GM18505 (cell line): ENCODE data around the gene GLYR1.

Experiments used
- ATAC-seq: cut with Tn5 transposase; IDR thresholded peaks from one replicate; pipeline ENCODE4 v1.9.1; 2021; ENCODE audit not compliant: unreplicated experiment
- POLR2A ChIP-seq: IDR thresholded peaks from 4 replicates; pipeline ENCODE4 v1.6.1; 2011; ENCODE audit warnings: borderline replicate concordance; ENCODE audit not compliant: insufficient read depth, insufficient read length; ENCODE audit errors: extremely low read depth

The GLYR1 gene

DNA sequence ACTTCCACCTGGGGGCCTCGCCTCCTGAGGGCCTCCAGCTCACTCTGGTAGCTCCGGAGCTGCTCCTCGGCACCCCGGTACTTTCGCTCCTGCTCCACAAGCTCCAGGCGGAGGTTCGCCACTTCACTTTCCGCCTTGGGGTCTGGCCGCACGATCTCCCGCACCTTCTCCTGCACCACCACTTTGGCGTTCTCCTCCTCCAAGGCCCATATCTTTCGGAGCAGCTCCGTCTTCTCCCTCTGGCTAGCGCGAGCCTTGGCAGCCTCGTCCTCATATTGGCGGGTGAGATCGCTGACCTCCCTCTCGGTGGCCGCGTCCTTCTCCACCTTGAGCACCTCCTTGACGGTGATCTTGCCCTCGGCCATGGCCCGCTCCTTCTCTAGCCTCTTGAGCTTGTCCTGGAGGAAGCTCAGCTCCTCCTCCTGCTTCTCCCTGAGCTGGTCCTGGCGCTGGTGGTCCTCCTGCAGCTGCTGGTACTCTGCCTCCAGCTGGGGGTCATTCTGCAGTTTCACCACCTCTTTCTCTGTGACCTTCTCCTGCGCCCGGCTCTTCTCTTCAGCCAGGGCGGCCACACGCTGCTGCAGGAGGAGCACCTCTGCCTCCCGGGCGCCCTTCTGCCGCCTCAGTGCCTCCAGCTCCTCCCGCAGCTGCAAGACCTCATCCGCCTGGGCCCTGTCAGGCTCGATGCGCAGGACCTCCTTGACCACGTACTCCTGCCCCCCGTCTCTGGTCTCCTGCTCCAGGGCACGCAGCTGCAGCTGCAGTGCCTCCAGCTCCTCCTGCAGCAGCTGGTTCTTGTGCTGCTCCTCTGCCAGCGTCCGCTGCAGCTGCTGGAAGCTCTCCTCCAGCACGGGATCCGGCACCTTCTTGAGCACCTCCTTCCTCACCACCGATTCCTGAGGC lies 38.1 kb upstream of the GLYR1 start:
- ATAC-seq: no peak
- TF ChIP-seq POLR2A: no peak

DNA sequence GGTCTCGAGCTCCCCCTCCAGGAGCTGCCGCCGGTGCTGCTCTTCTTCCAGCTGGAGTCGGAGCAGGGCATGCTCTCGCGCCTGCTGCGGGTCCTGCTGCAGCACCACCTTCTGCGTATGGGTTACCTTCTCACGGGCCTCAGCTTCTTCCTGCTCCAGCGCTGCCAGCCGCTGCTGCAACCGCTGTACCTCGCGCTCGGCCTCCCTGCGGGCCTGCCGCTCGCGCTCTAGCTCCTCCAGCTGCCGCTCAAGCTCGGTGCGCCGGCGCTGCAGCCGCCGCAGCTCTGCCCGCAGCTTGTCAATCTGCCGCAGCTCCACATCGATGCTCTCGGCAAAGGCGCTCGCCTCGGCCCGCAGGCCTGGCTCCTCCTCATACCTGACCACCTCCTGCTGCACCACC lies 37.1 kb upstream of the GLYR1 start:
- no peak for ATAC-seq
- TF ChIP-seq POLR2A: no peak

DNA sequence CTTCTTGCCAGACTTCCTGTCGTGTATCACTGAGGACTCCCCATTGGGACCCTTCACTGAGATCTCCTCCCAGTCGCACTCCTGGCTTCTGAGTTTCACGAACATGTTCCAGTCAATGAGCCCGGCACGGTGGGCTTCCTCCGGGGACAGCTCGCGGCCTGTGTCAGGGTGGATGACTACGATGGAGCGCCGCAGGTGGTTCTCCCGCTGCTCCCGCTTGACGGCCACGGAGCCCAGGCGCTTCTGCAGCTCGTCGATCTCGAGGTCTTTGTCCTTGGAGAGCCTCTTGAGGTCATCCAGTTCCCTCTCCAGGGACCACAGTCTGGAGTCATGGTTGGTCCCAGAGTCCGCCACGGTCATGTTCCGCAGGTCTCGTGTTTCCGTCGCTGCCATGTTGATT lies 36.4 kb upstream of the GLYR1 start:
- no peak for TF ChIP-seq POLR2A
- no peak for ATAC-seq

DNA sequence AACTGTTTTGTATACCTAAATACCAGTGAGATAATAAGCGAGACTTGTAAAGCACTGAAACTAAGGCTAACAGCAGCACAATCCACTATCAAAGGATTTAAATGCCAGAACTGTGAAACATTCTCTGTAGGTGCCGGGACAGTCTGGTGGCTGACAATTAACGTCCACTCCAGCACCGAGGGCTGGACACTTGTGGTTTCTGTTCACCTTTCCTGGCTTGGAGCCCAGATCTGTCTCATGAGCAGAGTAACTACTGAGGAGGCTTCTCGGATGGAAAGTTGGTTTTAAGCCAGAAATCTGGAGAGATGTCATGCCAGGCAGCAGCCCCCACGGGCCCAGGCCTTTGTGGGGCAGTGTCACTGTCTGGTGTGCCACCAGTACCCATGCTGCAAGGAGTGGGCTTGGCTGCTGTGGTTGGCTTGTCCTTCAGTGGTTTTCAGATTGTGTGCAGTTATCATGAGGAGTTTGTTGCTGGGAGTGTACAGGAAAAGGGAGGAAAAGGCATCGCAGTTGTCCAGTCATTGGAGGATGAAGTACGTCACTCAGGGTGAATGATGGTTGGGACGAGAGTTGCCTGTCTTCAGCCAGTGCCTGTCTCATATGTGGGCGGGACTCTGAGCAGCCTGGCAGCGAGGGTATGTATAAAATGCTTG lies 35.7 kb upstream of the GLYR1 start:
- TF ChIP-seq POLR2A: no peak
- no peak for ATAC-seq

DNA sequence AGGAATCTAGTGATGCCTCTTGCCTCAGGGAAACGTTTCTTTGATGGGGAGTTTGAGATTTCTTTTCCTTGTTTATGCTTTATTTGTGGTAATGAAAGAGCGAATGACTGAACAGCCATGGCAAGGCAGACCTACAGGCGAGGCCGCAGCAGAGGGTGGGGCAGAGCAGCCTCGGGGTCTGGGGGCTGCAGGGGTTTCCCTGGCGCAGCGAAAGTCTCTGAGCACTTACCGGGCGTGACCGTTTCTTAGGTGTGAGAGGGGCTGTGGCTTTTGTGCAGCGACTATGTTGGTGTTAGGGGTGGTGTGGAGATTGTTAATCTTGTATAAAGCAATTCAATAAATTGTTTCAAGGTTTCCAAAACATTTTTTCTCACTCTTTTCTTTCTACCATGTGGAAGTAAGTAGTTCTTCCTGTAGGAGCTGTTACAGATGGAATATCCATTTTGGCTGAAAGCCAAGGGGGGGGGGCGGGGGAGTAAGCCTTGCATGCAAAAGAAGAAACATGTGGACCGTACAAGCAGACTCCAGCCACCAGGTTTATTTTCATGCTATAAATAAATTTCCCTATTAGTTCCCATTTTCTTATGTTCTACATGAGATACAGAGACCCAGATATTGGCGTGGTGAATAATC lies 35.0 kb upstream of the GLYR1 start:
- no peak for ATAC-seq
- TF ChIP-seq POLR2A: no peak

DNA sequence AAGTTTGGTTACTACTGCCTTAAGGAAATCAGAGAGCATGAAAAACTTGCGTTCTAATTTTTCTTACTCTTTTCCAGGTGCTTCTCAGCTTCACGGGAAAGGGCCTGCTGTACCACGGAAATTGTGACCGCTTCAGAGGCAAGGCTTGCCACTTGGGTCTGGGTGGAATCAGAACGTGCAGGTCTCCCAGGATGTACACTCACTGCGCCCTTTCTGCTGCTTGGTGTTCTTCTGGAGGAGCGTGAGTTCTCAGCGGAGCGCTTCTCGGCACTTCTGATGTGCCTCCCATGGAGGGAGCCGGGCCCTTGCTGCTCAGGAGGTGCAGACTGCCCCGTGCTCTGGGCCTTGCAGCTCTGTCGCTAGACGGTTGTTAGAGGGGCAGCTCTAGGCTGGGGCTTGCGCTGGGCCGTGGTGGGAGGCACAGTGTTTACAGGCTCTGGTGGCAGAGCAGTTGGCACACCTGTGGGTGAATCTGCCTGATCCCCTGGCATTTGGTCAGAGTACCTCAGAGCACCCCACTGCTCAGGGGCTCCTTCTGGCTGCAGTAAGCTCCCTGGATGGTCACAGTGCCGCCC lies 33.0 kb upstream of the GLYR1 start:
- no peak for TF ChIP-seq POLR2A

DNA sequence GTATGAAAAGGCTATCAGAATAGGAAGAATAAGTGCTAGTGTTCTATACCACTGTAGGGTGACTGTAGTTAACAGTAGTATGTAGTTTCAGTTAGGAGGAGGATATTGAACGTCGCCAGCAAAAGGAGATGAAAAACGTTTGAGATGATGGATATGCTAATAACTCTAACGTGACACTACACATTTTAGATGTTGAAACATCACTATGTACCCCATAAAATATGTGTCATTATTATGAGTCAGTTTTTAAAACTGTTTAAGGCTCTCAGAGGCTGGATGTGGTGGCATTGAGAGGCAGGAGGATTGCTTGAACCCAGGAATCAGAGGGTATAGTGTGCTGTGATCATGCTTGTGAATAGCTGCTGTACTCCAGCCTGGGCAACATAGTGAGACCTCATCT lies 32.0 kb upstream of the GLYR1 start:
- no peak for ATAC-seq

More for the DNA sequence above, 33.0 kb upstream of the GLYR1 start:
- ATAC-seq: no peak

DNA sequence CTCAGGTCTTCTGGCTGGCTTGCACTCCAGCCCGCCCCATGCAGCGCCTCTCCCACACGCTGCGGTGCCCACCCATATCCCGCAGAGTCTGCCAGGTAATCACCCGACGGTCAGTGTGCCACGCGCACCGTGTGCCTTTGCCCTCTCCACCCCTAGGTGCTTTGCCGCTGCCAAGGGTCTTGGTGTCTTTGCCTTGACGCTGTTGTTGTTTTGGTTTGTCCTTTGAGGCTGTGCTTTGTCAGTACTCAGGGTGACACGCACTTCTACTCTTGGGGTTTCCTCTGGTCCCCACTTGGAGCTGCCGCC lies 30.2 kb upstream of the GLYR1 start:
- no peak for TF ChIP-seq POLR2A
- no peak for ATAC-seq

More for the DNA sequence above, 32.0 kb upstream of the GLYR1 start:
- TF ChIP-seq POLR2A: no peak

DNA sequence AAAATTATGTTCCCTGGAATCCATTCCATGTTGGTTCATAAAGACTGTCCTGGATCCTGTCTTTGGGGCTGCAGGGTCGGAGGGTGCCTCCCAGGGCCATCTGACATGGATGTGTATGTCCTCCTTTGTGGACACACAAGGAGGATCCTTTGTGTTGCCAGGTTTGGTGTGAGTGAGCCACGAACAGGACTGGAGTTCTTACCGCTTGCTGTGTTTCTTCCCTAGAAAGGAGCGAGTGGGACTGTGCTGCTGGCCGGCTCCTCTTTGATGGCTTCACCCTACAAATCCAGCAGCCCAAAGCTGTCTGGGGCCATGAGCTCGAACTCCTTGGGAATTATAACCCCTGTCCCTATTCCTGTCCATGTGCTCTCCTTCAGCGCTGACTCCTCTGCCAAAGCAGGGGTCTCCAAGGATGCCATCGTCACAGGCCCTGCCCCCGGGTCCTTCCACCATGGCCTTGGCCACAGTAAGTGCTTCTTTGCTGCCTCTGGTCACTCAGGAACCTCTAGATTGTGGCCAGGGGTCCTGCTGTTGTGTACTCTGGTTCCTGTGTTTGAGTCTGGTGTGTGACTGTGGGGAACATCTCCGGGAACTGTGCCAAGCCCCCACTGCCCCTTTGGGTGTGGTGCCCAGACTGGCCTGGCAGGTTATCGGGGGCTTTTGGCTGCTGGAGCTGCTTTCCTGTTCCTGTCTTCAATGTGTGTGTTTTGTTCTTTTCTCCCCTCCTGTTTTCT lies 29.7 kb upstream of the GLYR1 start:
- no peak for ATAC-seq
- no peak for TF ChIP-seq POLR2A

DNA sequence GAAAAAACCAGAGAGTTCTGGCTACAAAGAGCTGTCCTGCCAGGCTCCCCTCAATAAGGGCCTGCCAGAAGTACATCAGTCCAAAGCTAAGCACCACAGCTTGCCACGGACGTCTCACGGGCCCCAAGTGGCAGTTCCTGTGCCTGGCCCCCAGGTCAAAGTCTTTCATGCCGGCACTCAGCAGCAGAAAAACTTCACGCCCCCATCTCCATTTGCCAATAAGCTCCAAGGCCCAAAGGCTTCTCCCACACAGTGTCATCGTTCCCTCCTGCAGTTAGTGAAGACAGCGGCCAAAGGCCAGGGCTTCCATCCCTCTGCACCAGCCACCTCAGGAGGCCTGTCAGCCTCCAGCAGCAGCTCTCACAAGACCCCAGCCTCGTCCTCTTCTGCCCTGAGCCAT lies 27.6 kb upstream of the GLYR1 start:
- ATAC-seq: no peak
- no peak for TF ChIP-seq POLR2A

DNA sequence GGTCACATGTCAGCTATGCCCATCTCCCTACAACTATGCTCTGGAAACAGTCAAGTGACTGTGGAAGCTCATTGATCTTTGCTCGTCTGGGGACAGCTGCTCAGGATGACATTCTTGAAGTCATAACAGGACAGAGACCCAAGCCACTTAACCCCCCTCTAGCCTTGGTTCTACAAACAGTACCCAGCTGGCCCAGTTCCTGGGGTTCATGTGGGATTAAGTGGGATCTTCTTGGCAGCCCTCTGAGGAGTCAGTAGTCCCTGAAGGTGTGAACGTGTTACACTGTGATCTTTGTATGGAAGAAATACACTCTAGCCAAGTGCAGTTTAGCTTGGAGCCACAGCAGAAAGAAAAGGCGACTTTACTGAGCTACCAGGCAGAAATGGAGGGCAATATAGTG lies 26.0 kb upstream of the GLYR1 start:
- no peak for TF ChIP-seq POLR2A

DNA sequence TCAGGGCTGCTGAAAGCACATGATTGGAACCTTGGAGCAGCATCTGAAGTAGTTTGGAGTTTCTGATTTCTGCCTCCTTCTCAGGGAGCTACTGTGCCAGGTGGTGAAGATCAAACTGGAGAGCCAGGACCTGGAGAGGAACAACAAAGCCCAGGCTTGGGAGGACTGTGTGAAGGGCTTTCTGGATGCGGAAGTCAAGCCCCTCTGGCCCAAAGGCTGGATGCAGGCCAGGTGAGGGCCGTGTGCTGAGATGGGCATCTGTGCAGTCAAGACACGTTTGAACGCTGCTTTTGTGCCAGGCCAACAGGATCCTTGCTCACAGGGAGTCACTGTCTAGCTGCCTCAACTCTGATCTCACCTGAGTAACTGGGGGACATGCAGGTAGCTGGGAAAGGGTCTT lies 24.0 kb upstream of the GLYR1 start:
- TF ChIP-seq POLR2A: no peak
- no peak for ATAC-seq

More for the DNA sequence above, 26.0 kb upstream of the GLYR1 start:
- ATAC-seq: no peak

DNA sequence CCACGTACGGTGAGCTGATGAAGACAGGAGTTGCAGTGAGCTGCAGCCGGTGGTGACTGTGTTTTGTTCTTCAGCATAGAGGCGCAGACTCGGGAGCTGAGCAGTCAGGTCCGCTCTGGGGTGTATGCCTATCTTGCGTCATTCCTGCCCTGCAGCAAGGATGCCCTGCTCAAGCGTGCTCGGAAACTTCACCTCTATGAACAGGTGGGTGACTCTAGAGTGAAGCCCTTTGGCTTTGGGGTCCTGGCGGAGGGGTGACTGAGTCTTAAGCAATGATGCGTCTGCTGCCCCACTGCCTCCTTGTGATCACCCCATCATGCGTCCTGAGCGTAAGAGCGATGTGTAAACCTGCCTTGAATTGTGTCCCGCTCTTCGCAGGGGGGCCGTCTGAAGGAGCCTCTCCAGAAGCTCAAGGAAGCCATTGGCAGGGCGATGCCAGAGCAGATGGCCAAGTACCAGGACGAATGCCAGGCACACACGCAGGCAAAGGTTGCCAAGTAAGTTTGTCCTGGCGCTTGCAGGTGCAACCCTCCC lies 23.1 kb upstream of the GLYR1 start:
- no peak for TF ChIP-seq POLR2A
- no peak for ATAC-seq
